Activated CD4-positive, alpha-beta T cell treated with anti-CD3 and anti-CD28 coated beads for 24 hours (primary cell): Measurements from ENCODE around the gene DNAH14.
"Not testable (repeated sequence)": the region's sequence is repeated elsewhere in the genome, so short reads cannot be mapped to it uniquely, and the experiment has no call there.

ENCODE experiments used
- DNase-seq, 2 donors: peaks; one replicate each; pipeline ENCODE4 v3.0.0-alpha.2; 2020; ENCODE audit warnings: low read depth in 2 of 2

Gene DNAH14

DNA sequence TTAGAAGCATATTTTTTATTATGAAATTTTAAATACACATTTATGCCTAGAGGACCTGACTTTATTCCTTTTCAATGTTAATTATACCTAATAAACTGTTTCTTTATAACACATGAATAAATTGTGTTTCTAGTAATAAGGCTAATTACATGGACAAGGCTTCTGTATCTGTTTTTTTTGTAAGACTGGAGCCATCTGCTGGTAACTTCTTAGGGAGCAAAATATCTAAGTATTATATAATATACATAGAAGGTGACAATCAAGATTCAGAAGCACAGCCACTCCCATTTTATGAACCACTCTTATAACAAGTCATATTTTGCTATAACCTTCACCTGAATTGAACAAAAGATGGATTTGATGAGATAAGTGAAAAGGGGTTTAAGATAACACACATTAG, 414.1 kb downstream of the DNAH14 start:
- DNase-seq = no peak

DNA sequence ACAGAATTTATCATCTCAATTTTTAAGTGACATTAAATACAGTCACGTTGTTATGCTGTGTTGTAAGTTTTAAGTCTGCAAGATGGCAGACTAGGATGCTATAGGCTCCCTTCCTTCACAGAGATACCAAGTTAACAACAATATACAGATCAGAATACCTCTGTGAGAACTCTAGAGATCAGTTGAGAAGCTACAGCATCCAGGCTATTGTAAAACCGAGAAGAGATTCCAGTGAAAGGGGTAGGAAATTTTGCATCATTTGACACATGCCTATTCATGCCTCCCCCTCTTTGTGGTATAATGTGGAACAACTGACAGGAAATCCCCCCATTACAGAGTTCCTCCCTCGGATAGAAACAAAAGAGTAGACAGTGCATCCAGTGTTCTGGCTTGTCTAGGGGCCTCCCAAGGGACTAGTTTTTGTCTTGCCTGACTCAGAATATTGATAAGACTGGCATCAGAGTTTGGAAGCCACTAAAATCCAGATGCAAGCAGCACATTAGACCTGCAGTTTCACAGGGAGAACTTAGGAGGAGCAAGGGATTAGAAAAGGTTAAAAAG, 417.7 kb downstream of the DNAH14 start:
- DNase-seq = no peak

DNA sequence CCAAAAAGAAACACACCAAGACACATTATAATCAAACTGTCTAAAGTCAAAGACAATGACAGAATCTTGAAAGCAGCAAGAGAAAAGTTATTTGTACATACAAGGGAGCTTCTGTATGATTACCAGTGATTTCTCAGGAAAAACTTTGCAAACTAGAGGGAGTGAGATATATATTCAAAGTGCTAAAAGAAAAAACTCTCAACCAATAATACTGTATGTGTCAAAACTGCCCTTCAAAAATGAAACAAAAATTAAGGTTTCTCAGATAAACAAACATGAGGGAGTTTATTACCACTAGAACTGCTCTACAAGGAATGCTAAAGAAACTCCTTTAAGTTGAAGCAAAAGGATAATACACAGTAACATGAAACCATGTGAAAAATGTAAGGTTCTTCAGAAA, 418.9 kb downstream of the DNAH14 start:
- no peak for DNase-seq

DNA sequence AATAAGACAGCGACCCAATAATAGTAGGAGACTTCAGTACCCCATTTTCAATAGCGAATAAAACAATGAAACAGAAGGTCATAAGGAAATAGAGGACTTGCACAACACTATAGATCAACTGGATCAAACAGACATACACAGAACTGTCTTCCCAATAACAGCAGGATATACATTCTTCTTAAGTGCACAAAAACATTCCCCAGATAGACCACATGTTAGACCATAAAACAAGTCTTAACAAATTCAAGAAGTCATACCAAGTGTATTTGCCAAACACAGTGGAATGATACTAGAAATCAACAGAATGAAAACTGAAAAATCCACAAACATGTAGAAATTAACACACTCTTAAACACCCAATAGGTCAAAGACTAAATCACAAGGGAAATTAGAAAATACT, 420.4 kb downstream of the DNAH14 start:
- no peak for DNase-seq

DNA sequence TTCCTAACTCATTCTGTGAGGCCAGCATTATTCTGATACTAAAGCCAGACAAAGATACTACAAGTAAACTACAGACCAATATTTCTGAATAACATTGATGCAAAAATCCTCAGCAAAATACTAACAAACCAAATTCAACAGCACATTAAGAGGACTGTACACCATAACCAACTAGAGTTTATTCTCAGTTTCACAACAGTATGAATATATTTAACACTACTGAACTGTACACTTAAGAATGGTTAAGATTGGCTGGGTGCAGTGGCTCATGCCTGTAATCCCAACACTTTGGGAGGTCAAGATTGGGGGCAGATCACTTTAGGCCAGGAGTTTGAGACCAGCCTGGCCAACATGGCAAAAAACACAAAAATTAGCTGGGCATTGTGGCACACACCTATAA, 421.4 kb downstream of the DNAH14 start:
- DNase-seq = no peak

DNA sequence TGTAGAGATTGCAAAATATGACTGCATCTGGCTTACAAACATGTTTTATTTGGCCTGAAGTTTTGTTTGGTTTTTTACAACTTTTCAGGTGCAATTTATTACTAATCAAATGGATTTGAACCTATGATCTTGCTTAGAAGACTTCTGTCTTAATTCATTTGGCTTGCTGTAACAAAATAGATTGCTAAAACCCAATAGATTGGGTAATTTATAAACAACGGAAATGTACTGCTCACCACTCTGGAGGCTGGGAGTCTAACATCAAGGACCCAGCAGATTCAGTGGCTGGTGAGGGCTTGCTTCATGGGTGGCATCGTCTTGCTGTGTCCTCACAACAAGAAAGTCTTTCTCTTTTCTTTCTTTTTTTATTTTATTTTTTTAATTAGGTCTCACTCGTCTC, 425.4 kb downstream of the DNAH14 start:
- no peak for DNase-seq

DNA sequence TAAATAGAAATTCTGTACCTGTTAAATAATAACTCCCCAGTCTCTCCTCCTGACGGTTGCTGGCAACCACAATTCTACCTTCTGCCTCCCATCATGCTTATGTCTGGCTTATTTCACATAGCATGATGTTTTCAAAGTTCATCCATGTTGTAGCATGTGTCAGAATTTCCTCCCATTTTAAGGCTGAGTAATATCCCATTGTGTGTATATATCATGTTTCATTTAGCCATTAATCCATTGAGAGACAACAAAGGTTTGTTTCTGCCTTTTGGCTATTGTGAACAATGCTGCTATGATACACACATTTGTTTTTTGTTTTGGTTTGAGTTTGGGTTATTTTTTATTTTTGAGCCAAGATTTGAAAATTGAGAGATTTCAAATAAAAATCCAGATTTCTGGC, 426.4 kb downstream of the DNAH14 start:
- no peak for DNase-seq

DNA sequence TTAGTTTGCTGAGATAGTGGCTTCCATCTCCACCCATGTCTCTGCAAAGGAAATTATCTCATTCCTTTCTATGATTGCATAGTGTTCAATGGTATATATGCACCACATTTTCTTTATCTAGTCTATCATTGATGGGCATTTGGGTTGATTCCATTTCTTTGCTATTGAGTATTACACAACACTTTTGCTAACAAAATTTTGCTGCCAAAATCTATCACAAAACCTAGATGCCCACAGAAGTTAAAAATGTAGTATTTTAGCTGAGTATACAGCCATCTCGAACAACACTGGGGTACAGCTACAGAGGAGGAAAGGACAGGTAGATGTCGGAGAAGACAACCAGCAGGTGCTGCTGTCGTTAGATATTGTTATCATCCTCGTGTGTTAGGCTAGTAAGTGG, 430.6 kb downstream of the DNAH14 start:
- DNase-seq = no peak

DNA sequence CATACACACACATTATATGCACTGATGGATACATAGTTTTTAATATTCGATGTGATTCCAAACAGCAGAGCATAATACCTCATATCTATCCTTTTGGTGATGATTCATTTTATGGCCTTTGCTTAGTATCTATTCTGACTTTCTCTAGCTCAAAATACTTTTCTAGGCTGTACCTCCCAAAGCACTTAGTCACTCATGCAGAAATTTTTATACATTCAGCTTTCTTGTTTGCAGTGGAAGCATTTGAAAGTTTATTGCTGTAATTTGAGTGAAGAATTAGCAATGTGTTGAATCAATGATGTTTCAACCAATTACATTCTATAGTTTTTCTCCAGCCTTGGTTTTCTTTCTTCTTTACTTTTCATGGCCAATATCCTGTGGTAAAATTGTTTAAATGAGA, 431.7 kb downstream of the DNAH14 start:
- no peak for DNase-seq

DNA sequence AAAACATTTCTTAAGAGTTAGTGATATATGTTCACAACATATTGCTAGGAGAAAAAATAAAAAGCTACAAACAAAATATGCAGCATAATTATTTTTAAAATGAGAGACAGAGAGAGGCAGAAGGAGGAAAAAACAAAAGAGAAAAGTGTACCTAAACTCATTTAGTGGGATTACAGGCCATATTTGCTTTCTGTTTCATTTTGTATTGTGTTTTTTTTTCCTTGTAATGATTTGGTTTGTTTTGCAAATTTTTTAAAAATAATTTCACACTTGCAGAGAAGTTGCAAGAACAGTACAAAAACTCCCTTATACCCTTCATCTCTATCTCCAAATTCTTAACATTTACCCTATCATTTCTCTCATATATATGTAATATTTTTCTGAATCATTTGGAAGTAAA, 433.3 kb downstream of the DNAH14 start:
- DNase-seq = no peak

DNA sequence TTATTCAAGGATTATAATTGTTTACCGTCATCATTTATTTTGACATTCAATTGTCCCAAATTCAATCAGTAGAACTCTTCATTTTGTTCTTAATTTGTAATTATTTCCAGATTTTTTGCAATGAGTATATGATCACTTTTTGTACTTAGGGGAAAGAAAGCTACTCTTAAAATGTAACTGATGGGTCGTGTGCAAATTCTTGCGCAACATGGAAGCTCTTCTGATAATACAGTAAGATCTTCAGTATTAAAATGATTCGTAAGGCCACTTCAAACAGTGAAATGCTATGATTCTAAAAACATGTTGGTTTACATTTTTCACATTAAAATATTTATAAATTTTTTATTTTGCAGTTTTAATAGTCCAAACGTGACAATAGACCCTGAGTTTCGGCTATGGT, 435.0 kb downstream of the DNAH14 start:
- DNase-seq = no peak

DNA sequence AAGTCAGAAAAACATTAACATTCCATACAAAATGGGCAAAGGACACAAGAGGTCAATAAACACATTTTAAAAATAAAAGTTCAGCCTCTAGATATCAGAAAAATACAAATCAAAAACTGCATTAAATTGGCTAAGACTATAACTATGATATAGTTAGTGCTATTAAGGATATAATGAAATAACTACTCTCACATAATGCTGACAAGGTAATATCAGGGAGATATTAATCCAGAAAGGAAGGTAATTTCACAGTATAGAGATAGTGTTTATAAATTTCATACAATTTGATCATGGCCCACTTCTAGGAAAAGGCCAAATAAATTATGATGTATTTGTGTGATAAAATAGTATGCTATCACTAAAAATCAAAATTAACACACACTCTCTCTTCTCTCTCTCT, 436.5 kb downstream of the DNAH14 start:
- no peak for DNase-seq

DNA sequence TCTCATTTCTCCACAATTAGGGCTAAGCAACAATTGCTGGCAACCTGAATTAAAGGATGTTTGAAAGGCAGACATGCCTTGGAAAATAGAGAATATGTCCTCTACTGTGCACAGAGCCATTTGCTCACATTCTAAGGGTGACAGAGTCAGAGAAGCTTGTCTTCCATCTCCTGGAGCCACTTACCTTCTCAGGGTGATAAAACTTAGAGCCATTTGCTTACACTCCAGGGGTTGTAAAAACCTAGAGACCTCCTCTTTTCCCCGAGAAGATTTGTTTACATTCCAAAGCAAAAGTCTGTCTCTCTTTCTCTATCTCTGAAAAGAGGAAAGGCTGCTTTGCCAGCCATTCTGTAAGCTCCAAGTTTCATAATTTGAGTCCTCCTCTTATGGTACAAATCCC, 437.1 kb downstream of the DNAH14 start:
- no peak for DNase-seq

DNA sequence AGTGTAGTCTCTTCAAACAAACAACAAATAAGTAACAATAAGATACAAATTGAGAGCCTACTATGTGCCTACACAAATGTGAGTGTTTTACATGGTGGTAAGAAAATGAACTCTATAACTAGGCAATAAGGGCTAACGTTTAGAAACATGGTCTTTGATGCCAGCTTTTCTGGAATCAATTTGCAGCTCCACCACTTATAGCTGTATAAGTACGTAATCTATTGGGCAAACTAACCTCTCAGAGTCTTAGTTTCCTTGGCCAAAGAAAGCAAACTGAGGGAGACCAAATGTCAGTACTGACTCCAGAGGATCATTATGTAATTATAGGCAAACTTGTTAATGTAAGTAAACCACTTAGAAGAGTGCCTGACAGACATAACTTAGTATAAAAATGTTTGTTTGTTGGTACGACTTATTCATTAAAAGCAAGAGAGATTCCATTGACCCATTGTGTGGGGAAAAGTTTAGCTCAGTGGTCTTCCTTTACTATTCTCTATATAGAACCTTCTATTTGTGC, 438.6 kb downstream of the DNAH14 start:
- DNase-seq = no peak

DNA sequence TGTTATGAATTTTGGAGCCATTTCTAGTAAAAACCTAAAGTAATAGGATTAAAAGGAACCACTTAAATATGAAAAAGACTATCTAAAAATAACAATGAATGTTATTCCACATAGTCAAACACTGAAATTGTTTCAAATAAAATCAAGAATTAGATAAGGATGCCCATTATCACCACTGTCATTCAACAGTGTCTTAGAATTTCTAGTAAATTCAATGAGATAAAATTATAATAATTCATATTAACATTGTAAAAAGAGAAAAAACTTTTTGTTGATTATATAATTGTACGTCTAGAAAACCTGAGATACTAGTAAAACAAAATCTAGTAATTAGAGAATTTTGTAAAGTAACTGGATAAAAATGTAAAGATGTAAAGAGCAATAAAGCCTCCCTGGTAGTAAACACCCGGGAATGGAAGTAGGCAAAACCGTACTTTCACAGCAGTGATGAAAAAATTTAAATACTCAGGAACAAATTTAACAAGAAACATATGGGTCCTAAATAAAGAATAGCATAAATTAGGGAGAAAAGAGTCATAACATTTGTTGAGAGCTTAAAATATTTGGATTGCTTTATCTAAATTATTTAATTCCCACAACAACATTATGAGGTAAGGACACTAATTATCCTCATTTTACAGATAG, 442.0 kb downstream of the DNAH14 start:
- no peak for DNase-seq

DNA sequence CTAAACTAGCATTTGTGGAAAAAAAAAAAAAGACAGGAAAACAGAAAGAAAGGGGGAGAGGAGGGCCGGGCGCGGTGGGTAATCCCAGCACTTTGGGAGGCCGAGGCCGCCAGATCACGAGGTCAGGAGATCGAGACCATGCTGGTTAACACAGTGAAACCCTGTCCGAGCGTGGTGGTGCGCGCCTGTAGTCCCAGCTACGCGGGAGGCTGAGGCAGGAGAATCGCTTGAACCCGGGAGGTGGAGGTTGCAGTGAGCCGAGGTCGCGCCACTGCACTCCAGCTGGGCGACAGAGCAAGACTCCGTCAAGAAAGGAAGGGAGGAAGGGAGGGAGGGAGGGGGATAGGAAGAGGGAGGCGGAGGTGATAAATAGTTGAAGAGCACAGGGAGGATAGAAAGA, 443.7 kb downstream of the DNAH14 start:
- DNase-seq = no peak

DNA sequence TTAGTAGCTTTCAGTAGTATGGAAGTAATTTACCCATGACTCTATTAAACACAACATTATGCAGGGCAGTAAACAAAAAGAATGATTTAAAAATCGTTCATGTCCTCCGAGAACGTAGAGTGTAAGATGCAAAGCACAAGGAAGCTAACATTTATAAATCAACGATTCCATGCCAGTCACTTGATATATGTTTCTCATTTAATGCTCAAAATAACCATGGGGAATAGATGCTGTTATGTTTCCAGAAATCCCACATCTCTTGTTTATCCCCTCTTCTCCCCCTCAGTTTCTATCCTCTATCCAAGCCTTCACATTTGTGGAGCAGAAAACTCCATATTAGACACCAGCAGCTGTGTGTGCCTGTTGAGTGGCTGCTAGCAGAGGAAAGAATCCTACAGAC, 445.5 kb downstream of the DNAH14 start:
- no peak for DNase-seq

DNA sequence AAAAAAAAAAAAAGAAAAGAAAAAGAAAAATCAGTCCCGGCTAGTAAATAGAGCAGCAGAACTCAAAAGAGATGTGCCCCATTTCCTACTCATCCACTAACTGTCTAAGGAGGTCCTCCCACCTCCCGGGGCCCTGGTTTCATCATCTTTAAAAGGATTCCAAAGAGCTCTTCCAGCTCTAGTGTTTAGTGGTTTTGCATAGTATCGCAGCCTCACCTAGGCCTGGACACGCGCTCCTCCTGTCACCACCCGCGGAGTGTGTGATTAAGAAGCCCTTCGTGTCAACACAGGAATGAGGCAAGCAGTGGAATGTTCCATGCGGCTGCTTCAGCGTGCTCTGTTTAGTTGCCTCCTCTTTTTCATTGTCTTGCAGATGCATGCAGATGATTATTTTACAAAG, 449.4 kb downstream of the DNAH14 start:
- no peak for DNase-seq

DNA sequence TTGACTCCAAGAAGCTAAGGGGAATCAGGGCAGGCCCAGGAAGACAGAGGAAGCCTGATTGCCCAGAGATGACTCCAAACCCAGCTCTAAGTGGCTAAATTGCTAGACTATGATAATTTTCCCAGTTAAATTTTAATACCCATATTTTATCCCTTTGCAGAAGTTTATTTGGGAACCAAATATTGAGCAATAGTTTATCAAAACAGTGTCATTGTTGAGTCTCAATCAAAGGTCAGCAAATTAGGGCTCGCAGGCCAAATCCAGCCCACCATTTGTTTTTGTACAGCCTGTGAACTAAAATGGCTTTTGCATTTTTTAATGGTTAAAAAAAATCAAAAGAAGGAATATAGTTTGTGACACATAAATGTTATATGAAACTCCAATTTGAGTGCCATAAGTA, 451.2 kb downstream of the DNAH14 start:
- no peak for DNase-seq

DNA sequence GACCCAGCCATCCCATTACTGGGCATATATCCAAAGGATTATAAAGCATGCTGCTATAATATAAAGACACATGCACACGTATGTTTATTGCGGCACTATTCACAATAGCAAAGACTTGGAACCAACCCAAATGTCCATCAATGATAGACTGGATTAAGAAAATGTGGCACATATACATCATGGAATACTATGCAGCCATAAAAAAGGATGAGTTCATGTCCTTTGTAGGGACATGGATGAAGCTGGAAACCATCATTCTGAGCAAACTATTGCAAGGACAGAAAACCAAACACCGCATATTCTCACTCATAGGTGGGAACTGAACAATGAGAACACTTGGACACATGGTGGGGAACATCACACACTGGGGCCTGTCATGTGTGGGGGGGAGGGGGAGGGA, 457.4 kb downstream of the DNAH14 start:
- DNase-seq = not testable (repeated sequence)

DNA sequence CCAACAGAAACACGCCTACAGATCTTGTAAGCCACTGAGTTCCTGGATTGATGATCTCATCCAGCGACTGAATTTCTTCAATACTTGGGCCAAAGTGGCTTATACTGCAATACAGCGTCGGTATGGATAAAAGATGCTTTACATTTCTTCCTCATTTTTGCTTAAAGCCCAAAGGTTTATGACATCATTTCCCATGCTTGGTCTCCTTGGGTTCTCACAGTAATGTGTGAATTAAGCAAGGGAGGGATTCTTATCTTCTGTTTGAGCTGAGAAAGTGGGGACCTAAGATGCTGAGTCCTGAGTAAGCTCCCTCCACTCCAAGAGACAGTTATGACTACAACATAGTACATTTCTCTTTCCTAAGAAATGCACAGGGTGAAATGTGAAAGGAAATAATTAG, 458.9 kb downstream of the DNAH14 start:
- DNase-seq = no peak

DNA sequence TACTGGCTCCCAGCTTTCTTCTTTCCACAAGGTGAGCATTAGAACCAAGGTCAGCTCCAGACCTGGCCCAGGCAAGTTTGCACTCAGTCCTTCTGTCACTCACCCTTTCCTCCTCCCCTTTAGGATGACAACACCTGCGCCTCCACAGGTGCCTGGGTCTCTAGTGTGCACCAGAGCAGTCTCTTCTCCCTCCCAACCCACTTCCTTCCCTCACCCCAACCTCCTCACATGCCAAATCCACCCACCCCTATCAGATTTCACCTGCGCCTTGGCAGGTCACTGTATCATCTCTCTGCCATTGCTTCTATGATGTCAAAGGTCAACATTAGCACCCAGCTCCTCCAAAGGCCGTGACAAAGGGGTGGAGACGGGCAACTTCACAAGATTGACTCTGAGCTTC, 460.4 kb downstream of the DNAH14 start:
- DNase-seq = no peak

DNA sequence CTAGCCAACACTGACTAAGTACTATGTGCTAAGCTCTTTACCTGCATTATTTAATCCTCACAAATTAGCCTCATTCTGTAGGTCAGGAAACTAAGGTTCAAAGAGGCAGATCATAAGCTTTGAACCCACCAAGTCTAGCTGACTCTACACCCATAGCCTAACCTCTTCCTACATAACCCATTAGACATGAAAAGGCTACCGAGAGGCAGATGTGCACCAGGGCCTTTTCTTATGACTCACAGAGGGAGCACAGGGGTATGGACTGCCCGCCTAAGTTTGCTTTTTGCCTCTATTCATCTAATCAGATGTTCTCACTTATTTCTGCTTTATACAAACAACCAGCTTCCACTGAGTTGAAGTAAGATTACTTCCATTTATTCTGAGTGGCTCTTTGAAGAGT, 466.9 kb downstream of the DNAH14 start:
- no peak for DNase-seq

DNA sequence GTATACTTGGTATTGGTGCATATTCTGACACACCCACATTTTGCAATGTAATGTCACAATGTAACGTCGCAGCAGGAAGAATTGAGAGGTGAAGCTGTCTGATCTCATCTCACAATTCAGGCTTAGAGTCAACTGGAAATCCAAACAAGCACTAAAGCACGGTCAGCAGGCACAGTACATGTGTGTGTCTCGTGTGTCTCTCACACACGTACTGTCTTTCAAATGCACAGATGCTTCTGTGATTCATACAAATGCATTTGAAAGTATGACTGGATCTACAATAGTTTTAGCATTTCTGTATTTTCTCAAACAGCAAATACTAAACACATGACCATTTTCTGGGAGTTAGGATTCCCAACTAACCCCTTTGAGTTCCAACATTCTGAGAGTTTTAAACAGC, 471.5 kb downstream of the DNAH14 start:
- no peak for DNase-seq
